DMS153 treated with DMSO at 0.1 percent for 48 hours (cell line): Measurements from ENCODE around the gene ABCA4.
"Not testable (repeated sequence)": the region's sequence is repeated elsewhere in the genome, so short reads cannot be mapped to it uniquely, and the experiment has no call there.

ENCODE experiments used
- DNase-seq: peaks from one replicate; lab custom pipeline; 2025; ENCODE audit not compliant: unreplicated experiment; lab: John Stamatoyannopoulos, UW

Gene ABCA4

DNA sequence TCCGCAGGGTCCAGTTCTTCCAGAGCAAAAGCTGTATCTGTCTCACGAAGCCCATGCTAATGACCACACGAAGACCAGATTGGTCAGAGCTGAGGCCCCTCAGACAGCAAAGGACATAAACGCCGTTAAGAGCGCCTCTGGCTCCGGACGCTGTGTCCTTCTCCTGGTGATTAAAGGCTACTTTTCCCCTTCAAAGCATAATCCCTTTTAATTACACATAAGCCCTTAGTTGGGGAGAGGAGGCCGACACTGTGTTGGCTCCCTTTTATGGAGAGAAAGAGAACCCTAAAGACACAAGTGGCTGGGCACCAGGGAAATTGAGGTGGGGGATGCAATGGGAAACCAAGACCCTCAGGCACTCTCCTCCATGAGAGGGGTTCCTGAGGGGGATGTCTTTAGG is at the start of gene ABCA4:
Gene ABCA4 (minus strand): TSS at position 158 of the 400 bp plus-strand sequence. CDS start 103 bp downstream, at position 55.
- no peak for DNase-seq

DNA sequence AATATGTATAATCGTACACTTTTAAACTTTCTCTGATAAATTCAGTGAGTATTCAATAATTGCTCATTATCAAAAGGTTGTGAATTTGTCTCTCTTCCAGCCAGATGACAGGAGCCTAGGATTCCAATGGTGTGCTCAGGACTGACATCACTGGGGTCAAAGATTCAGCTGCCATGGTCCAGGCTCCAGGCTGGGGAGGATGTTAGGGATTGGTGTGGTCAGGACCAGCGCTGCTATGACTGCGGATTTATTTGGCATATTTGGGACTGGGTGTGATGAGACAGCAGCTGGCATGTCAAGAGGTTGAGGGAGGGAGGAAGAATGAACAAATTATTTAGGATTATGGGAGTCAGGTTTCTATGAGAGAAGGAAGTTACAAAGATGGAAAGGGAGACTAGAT is 48.2 kb upstream of the ABCA4 start:
- no peak for DNase-seq

DNA sequence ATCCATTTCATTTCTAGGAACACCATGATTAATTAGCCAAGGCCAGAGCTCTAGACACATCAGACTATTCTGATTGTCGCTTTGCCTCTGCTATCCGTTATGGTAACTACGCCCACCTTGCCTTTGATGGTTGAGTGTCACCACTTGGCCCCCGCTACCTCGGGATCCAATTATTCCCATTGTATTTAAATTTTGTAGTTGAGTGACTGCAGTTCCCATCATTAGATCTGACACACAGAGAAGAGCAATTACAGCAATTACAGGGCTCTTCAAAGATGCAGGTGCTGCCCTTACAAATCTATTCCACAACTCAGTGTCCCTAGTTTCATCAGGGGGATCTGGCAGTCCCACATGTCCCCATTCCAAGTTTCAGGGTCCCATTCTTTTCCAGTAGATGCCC is 44.9 kb upstream of the ABCA4 start:
- no peak for DNase-seq

DNA sequence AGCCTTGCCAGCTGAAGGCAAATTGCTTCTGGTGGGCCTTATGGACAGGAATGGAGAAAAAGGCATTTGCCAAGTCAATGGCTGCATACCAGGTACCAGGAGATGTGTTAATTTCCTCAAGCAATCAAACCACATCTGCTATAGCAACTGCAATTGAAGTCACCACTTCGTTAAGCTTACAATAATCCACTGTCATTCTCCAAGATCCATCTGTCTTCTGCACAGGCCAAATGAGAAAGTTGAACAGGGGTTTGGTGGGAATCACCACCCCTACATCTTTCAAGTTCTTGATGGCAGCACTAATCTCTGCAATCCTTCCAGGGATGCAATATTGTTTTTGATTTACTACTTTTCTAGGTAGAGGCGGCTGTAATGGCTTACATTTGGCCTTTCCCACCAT is 43.9 kb upstream of the ABCA4 start:
- DNase-seq = not testable (repeated sequence)

DNA sequence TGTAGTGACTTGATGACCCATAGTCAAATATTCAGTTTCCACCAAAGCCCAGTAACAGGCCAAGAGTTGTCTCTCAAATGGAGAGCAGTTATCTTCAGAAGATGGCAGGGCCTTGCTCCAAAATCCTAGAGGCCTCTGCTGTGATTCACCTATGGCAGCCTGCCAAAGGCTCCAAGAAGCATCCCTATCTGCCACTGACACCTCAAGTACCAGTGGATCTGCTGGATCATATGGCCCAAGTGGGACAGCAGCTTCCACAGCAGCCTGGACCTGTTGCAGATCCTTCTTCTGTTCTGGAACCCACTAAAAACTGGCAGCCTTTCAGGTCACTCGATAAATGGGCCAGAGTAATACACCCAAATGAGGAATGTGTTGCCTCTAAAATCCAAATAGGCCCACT is 43.2 kb upstream of the ABCA4 start:
- not testable (repeated sequence) for DNase-seq

DNA sequence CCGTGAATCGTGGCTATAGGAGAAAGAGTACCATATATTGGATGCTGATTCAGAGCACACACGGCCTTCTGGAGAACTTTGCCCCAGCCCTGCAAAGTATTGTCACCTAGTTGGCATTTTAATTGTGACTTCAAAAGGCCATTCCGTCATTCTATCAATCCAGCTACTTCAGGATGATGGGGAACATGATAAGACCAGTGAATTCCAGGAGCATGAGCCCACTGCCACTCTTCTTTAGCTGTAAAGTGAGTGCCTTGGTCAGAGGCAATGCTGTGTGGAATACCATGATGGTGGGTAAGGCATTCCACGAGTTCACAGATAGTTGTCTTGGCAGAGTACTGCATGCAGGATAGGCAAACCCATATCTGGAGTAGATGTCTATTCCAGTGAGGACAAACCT is 42.3 kb upstream of the ABCA4 start:
- DNase-seq = not testable (repeated sequence)

DNA sequence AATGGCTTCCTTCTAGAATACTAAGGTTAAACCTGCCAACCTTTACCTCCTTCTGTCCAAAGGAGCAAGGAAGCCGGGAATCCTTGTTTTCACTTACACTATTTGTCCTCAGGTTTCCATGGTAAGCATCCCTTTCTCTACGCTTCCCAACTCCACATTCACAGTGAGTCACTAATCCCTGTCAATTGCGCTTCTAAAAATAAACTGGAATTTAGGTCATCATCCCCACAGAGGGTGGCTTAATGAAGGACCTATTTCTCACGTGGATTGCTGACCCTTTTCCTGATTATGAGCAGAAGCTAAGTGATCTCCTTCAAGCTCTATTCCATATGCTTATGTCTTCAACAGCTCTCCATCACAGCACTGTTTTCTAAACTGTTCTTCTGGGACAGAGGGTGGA is 39.9 kb upstream of the ABCA4 start:
- no peak for DNase-seq

DNA sequence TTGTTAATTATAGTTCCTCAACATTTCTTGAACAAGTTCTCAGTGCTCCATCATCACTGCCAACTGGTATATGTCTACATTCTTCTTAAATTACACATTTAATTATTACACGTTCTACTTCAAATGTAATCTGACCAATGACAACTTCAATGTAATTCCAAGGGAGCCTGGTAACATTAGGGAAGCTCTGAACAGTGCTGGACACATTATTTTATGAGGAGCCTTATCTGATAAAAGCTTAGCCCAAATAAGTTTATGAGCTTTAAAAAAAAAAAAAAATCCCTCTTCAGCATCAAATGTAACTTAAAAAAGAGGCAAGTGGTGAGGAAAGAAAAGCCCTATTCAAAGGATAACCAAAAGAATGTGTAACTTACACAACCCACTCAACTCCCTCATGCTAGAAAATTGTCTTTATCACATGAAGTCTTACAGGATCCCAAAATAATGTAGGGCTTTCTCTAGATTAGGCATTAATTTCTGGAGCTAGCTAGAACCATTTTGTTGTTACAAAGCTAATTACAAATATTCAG is 35.2 kb upstream of the ABCA4 start:
- no peak for DNase-seq

DNA sequence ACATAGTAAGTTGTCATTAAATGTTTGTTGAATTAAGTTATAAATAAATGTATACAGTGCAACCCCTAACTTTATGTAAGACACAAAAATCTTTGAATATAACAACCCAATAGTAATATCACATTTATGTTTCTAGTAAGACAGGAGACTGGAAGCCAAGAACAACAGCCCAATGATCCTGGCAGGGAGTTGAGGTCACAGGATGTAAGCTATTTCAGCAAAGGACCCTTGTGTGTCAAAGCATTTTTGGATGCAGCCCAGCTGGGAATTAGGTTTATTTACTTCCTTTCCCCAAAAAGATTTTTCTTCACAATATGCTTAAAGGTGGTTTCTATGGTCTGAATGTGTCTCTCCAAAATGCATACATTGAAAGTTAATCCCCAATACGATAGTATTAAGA is 34.0 kb upstream of the ABCA4 start:
- no peak for DNase-seq

DNA sequence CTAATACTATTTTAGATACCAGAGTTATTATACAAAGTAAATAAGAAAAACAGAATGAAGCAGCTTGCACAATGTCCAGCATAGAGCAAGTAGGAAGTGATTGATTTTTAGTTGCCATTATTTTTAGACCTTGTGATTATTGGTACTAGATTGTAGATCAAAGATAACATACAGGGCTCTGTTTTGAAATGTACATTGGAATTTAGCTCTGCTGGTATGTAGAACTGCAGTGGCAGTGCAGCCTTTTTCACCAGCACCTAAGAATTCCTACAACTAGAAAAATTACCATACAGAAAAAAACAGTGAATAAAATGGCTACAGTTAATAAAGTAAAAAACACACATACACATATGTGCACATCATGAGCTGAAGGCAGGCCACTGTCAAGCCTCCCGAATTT is 32.2 kb upstream of the ABCA4 start:
- no peak for DNase-seq

DNA sequence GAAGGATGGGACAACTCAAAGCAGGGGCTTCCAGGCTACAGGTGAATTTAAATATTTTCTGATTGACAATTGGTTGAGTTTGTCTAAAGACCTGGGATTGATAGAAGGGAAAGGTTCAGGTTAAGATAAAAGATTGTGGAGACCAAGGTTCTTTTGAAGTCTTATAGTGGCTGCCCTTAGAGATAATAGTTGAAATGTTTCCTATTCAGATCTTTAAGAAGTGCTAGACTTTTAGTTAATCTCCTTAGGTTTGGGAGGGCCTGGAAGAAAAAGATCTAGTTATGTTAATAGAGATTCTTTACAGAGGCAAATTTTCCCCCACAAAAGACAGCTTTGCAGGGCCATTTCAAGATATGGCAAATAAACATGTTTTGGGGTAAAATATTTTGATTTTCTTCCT is 28.2 kb upstream of the ABCA4 start:
- DNase-seq = not testable (repeated sequence)

DNA sequence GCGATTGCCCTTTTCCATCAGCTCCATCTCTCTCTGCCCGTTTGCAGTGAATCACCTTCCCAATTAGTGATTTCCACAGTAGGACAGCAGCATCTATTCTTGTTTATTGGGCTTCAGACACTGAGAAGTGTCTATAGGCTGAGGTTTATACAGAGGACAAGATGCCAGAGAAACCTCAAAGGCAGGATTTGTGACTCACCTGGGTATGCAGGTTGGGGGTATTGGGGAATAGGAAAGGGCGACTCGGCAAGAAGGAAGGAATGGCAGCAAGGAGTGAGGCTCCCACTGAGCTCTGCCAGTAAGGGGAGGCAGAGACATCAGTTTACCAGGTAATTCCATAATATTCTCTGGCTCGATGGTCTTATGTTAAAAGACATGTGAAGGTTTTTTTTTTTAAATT is 25.3 kb upstream of the ABCA4 start:
- DNase-seq = no peak

DNA sequence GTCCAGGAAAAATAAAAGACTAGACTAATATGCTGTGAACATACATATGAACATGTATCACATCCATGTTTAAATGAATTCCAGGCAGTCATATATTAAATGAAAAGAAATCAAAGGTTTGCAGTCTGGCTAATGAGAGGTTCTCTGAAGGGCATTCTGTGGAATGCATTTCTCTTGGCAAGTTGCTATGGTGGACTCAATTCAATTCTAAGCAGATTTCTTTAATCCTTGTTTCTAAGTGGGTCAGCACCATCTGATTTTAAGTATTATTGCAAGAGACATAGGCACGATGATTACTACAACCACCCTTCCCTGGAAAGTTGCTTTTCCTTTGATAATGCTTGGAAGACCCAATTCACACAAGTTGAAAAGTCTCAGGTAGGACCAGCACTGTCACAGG is 23.9 kb upstream of the ABCA4 start:
- no peak for DNase-seq

DNA sequence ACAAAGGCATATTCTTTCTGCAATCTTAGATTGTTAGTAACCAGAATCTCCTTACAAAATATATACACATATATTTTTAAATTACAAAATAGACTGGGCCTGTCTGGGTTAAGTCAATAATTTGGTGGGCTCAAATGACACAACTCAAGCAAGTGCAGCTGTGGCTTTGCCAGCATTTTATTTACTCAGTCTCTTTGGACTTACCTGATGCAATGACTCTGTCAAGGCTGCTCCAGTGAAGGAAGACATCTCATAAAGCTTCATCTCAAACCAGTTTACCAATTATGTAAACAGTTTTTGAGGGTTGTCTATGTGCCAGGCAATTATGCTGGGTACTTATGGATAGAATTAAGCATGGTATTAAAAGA is 22.8 kb upstream of the ABCA4 start:
- DNase-seq = peak; percentile 31

DNA sequence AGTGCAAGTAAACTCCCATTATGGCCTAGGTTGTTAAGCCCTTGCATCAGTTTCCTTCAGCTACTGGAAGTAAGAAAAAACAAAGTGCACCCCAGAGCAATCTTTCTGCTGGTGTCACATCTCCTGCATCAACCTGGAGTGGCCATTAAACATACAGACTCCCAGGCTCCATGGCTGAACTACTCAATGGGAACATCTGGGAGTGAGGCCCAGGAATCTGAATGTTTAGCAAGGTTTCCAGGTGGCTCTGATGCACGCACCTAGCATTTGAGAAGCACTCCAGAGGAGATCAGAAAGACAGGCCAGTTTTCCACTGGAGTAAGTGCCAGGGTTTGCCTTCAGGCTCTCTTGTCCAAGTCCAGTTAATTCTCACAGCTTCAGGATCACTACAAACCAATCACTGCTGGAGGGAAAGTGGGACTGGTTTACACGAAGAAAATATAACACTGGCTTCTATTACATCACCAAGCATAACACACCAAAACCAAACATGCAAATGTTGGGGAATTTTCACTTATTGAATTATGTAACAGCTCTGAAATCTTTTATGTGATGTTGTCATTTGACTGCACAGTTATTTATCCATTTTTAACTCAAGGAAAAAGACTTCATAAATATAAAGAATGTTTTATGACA is 22.3 kb upstream of the ABCA4 start:
- no peak for DNase-seq

DNA sequence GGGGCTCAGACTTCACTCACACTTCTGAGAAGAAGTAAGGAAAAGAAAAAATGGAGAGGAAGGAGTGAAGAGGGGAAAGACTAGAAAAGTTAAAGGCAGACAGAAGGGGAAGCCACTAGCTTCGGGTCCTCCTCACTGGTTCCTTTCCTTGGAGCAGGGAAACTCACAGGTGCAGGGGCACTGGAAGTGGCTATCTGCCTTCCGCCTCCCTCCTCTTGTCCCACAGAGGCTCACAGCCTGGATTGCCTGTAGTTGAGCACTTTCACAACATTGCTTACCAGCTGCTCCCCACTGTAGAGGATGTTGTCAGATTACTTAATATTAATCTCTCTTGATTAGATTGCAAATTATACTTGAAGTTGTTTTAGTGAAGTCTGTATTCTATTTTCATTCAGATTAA is 21.6 kb upstream of the ABCA4 start:
- DNase-seq = no peak

DNA sequence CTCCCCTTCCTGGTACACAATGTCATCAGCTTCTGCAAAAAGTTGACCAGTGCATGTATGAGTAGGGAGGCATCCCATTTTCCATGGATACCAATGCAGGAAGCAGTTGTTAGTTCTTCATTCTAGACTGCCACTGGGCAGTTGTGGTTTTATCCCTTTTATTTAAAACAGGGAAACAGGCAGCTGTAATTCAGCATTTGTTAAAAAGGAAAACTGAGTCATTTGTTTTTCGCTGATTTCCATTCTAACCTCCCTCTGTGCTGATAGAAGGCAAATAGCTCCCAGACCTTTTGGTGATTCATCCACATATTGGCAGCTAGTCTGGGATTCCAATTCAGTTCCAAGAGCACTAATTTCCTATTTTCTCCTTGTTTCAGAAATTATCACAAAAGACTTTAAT is 21.1 kb upstream of the ABCA4 start:
- DNase-seq = no peak

DNA sequence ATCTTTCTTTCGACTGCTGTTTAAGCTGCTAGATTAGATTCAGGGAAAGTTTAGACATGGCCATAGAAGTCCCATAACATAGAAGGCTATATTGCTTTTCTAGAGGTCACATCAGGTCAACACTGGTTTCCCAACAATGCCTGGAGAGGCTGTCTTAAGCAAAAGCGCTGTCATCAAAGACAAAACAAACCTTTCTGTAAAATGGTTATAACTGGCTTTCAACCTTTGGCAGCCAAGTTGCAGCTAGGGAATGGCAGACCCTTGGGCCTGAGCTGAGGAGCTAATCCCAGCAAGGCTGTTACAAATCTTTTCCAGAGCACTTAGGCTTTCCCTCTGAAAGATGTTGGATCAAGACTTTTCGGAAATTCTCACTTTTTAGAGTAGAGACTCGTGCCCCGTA is 11.2 kb upstream of the ABCA4 start:
- DNase-seq = no peak

DNA sequence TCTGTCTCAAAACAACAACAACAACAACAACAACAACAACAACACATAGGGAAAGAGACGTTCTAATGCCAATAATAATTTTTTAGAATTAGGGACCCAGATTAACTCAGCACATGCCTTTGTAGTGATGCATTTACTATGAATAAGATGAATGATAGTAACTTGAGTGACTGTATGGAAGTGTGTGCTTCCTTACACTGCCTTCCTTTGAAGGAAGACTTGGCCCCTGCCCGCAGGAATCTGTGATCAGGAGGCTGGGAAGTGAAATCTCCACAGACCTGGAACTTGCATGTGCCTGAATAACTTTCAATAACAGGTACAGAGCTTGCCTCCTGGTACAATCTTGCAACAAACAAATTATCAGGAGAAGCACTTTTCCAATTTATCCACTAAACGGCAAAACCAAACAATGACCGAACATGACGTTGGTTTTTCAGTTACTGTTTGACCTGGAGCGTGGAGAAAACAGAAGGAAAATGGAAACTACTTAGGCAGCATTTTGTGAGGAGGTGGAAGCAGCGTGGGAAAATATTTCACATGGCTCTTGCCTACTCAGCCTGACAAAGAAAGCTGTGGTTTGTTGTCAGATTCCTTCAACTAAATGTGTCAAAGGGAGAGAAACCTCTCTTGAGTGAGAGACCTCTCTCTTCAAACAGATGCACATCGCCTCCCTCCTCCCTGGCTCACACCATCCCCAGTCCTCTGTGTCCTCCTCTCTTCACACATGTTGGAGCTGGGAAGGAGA is 10.1 kb upstream of the ABCA4 start:
- no peak for DNase-seq

DNA sequence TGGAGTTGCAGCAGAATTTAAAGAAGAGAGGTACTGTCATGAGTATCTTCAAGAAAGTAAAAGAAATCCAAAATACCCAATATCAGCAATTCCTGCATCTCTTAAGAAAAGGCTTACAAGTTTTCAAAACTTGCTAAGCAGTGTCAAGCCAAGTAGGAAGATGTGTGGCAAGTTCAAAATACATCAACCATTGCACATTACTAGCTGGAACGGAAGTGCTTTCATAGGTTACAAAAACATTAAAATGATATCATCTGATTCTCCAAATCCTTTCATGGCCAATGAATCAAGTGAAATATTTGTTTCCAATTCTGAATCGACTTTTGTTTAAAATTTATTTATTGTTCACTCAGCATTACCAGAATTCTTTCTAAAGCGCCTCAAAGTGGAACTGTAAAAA is 5.7 kb upstream of the ABCA4 start:
- DNase-seq = no peak

DNA sequence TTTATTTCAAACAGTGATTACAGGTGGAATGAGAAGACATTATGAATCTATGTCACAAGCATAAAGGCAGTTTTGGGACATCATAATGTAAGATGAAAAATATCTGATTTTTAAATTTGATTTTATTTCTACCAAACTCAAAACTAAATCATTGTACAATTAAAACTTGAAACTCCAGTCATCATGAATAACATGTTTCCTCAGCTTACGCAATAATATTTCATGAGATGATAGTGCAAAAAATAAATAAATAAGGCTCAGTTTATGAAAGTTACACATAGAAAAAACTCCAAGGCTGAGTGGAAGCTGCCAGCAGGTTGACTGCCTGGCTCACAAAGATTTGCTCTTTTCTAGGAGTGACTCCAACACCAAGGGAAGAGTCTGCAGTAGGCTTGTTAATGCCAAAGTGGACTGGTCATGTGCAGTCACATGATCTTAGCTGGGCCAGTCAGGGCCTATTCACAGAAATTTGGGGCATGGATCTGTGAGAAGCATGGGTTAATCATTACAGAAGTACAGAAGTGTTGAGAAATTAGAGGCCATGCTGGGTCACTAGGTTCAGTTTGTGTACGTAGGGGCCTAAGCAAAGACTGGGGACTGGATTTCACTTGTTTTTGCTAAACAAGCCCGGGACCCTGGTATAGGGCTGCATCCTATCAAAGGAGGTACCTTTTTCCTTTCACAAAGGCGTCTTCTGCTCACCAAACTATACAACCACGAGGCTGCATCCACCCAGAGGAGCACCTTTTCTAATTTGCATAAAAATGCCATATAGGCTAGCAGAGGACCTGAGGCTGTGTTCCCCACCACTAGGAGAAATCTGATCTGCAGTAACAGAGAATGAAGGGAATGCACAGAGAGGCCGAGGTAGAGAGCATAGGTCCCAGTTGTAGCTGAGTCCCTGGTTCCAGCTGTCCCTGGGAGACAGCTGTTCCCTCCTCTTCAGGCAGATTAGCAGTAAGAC is 4.9 kb upstream of the ABCA4 start:
- no peak for DNase-seq

DNA sequence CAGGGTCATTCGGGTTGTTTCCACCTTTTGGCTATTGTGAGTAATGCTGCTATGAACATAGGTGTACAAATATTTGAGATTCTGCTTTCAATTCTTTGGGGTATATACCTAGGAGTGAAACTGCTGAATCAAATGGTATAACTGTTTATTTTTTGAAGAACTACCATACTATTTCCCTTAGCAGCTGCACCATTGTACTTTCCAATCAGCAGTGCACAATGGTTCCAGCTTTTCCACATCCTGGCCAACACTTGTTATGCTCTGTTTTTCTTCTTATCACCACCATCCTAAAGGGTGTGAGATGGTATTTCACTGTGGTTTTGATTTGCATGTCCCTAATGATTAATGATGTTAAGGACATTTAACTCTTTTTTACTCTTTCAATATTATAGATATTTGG is 3.6 kb upstream of the ABCA4 start:
- DNase-seq = no peak
